ENCODE data around the gene SLIT1.

- no peak for TF ChIP-seq CTCF (IDR thresholded peaks at IDR 0.05; ENCODE audit: insufficient read depth, low read length, poor library complexity, severe bottlenecking)
- TF ChIP-seq EZH2phosphoT487 (conservative IDR thresholded peaks at IDR 0.05; ENCODE audit: low read length) = no peak
Observed at GRCh38 chr10:97199152-97199551, 13.4 kb upstream of the SLIT1 start.

Data from SU-DHL-6 (cell line).